HG03060 (cell line): ENCODE data around the gene MTUS2.
"Not testable (repeated sequence)": the region's sequence is repeated elsewhere in the genome, so short reads cannot be mapped to it uniquely, and the experiment has no call there.

ENCODE experiments used
- ATAC-seq: cut with Tn5 transposase; IDR thresholded peaks from one replicate; pipeline ENCODE4 v1.9.1; 2021; ENCODE audit warnings: low read depth, moderate number of reproducible peaks; ENCODE audit not compliant: unreplicated experiment

The MTUS2 gene

DNA sequence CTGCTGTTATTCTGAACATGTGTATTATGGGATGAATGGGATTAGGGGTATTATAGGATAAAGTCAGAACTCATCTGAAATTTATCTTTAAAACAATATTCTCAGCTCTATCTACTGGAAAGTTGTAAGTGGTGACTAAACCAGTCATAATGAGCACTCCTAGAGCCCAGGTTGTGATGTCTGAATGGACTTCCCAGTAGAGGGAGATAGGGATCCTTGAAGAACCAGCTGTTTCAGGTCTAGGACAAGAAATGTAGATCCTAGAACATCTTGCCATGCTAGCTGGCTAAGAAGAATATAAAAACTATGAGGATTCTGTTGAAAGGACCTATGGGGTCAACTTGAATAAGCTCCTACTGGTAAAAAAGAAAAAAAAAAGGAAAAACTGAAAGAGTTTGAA lies 464.6 kb downstream of the MTUS2 start:
- no peak for ATAC-seq

GRCh38 chr13:29287237-29287636 lies 467.1 kb downstream of the MTUS2 start:
- no peak for ATAC-seq

GRCh38 chr13:29292045-29292444 lies 471.9 kb downstream of the MTUS2 start:
- ATAC-seq: no peak

- no peak for ATAC-seq
These were observed 474.7 kb downstream of the MTUS2 start for GRCh38 chr13:29294821-29295220.

- no peak for ATAC-seq
These were observed 480.9 kb downstream of the MTUS2 start for GRCh38 chr13:29301027-29301426.

GRCh38 chr13:29304148-29304547 lies 484.0 kb downstream of the MTUS2 start:
- ATAC-seq: no peak

DNA sequence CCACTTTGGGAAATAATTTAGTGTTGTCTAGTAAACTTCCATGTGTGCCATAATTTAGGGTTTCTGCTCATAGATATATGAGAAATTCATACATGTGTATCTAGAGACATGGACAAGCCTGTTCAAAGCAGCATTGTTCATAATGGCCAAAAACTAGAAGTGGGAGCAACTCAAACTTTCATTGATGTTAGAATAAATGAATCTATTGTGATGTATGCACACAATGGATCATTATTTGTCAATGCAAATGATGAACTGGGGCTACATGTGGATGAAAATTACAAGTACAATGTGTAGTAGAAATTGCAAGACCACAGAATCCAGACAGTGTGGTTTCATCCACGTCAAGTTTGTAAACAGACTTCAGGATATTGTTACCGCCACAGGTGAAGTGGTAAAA lies 490.7 kb downstream of the MTUS2 start:
- no peak for ATAC-seq

DNA sequence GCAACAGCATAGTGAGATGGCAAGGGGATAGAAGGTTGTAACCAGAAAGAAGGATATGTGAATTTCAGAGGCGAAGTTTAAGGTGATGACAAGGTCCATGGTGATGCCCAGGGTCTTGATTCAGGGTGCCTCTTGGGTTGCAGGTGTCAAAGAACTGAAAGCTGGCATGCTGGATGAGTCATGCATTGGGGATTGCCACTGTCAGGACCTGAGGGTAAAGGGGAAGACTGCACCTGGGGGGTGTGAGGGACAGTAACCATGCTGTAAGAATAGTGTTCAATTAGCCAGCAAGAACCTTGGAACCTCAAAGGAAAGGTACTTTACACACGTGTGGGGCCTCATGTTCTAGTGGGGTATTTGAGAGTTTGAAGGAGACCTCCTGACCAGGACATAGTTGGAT lies 495.7 kb downstream of the MTUS2 start:
- ATAC-seq: no peak

GRCh38 chr13:29317828-29318227 lies 497.7 kb downstream of the MTUS2 start:
- ATAC-seq: no peak

DNA sequence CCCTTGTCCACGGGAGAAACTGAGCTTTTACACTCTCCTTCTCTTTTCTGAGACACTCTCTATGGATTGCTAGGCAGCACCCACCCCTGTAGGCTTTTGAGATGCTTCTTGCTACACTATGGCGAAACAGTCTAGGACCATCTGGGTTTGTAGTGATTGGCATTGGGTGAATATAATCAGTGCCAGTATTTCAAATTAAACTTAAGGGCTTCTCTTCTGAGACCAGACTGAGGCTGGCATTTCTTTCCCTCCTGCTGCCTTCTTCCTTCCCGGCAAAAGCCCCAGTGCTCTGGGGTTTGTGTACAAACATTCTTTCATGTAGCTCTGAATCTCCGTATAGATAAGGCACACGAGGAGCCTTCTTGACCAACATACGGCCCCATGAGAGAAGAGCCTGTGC lies 498.6 kb downstream of the MTUS2 start:
- ATAC-seq: no peak

DNA sequence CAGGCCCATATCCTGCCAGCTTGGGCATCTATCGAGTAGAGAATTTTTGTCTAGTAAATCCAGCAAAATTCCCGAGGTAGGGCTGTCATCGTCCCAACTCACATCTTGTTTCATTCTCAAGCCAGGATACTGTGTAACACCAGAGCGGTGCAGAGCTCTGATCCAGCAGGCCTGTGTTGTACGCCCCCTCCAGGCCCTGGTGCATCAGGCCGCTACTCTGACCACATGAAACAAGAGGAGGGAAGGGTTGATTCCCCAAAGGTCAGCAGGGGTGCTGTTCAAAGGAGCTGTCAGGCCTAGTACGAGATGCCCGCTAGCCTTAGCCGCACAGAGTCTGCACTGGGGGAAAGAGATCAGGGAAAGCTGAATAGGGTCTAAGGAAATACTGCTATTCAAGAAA lies 499.3 kb downstream of the MTUS2 start:
- ATAC-seq: no peak

DNA sequence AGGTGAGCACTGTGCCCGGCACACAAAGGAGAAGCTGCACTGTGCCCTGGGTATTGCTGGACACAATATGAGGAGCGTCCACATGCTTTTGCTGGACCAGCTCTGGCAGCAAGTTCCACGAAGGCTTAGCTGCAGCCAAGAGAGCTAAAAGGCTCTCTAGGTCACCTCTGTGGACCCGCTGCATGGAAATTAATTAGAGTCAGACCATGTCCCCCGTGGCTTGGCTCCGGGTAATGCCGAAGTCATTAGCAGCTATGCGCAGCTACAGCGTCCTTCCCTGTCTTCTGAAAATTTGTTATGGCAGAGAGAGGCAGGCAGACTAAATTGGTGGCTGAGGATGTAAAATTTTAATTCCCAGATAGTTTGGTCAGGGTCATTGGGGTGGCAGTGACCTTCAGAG lies 503.8 kb downstream of the MTUS2 start:
- ATAC-seq: no peak

DNA sequence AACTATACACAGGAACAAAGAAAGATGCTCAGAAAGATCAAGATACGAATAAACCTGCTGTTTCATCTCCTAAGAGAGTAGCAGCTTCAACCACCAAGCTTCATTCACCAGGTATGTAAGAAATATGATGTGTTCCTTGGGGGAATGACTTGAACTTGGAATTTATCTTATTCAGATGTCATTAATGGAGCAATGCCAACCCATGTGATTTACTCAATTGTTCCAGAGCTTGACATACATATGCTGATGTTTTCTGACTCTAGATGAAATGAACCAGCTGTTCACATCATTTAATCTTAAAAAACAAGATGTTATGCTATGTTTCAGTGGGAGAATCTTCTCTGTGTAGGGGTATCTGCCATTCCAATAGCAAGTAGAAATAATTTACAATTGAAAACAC lies 504.5 kb downstream of the MTUS2 start:
- ATAC-seq: no peak

DNA sequence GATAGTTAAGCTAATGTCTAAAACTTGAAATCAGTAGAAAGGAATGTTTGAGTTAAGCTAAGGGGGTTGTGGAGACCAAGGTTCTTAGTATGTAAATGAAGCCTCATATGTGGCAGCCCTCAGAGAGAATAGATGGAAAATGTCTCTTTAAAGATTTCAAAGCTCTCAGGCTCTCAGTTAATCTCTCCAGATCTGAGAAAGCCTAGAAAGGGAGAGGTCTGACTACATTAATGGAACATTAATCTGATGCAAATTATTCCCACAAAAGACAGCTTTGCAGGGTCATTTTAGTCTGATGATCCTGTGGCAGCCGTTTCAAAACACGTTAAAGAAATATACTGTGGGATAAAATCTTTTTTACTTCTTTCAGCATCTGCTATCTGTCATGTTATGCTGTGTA lies 508.4 kb downstream of the MTUS2 start:
- ATAC-seq: no peak

GRCh38 chr13:29336356-29336755 lies 516.2 kb downstream of the MTUS2 start:
- no peak for ATAC-seq

DNA sequence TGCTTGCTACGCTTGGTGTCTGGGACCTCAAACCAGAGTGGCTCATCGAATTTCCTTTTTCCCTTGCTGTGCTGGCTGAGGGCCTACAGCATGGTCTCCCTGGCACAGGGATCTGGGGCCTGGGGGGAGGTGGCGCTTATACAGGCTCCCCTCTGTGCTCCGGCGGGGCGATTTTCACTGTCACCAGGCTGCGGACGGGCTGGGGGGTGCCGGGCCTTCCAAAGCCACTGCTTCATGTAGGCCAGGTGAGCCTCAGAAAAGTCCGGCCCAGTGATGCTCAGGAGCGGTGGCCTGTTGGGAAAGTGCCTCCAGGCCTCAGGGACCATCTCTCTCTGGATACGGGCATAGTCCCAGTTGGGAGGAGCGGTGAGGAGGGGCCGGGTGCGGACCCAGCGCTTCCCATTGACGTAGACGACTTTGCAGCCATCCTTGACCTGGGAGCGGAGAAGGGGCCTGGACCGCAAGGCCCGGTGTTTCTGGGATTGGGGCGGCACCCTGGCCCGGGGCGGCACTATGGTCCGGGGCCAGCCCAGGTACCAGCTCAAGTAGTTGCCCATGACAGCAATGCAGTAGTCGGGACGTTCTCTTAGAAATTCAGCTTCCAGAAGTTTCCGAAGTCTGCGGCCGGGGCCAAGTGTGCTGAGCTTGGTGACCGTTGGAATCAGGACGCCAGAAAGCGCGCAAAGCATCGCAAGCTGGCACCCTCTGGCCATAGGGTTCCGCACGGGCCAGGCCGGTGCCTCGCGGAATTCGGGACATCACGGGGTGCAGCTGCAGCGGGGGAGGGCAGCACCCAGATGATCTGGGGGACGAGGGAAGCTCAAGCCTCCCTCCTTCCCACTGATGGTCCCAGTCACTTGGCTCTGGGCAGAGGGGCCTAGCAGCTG lies 519.5 kb downstream of the MTUS2 start:
- no peak for ATAC-seq

GRCh38 chr13:29345860-29346582 lies 525.9 kb downstream of the MTUS2 start:
- ATAC-seq: not testable (repeated sequence)

DNA sequence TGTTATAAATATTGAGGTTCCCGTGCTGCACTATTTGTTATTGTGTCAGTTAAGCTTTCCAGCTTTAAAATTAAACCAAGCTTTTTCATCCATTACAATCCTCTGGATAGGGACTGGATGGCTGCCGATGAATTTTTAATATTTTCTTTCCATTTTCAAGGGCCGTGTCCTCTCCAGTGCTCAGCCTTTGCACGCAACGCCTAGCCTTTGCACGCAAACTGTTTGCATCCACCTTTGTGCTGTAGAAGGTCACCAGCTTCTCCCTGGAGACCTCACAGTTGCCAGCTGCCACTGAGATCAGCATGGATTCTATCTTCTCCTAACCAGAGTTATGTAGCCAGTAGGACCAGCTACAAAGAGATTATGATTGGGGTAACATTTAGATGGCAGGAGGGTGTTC lies 534.9 kb downstream of the MTUS2 start:
- ATAC-seq: no peak

GRCh38 chr13:29359181-29359580 lies 539.0 kb downstream of the MTUS2 start:
- no peak for ATAC-seq

- ATAC-seq: no peak
These were observed 541.6 kb downstream of the MTUS2 start for GRCh38 chr13:29361716-29362115.

- peak; percentile 62 for ATAC-seq
These were observed 542.9 kb downstream of the MTUS2 start for GRCh38 chr13:29362849-29363604.
